Lung (tissue), 12 donors: ENCODE measurements around the gene SLC2A10. TPM values are rescaled to one million over a fixed set of nuclear protein-coding genes. Genes with fewer than 3 reads are reported as not detected.

Experiments used
- ATAC-seq: fragments of 200-7000 bp; cut with Tn5 transposase; one replicate; pipeline ENCODE4 v1.9.1; 2020; ENCODE audit warnings: moderate number of reproducible peaks; ENCODE audit not compliant: insufficient read depth, low FRiP score
- DNase-seq, 3 donors: peaks; one replicate each; pipeline ENCODE4 v3.0.0-alpha.2; 2013 to 2017
- H3K27ac ChIP-seq, 2 donors: one replicate each; pipeline ENCODE4 v1.5.1; 2013; ENCODE audit warnings: mild to moderate bottlenecking in 2 of 2, moderate library complexity in 2 of 2, control low read depth in 1 of 2, inconsistent platforms in 1 of 2, low read depth in 1 of 2, low read length in 1 of 2
- H3K27me3 ChIP-seq, 3 donors: one replicate each; pipeline ENCODE4 v1.5.1; 2013; ENCODE audit warnings: low read length in 2 of 3; ENCODE audit not compliant: control insufficient read depth in 3 of 3, insufficient read depth in 3 of 3
- H3K36me3 ChIP-seq, 4 donors: one replicate each; pipeline ENCODE4 v1.5.1; 2013; ENCODE audit warnings: low read length in 4 of 4, mild to moderate bottlenecking in 1 of 4, moderate library complexity in 1 of 4; ENCODE audit not compliant: control insufficient read depth in 4 of 4, insufficient read depth in 4 of 4
- H3K4me1 ChIP-seq, 5 donors: one replicate each; pipeline ENCODE4 v1.5.1; 2013; ENCODE audit warnings: low read length in 5 of 5, mild to moderate bottlenecking in 2 of 5, moderate library complexity in 1 of 5; ENCODE audit not compliant: control insufficient read depth in 5 of 5, insufficient read depth in 5 of 5
- H3K4me3 ChIP-seq: one replicate; pipeline ENCODE4 v1.5.1; 2013; ENCODE audit warnings: mild to moderate bottlenecking, control low read depth, moderate library complexity
- H3K9ac ChIP-seq, 2 donors: one replicate each; pipeline ENCODE4 v1.5.1; 2013; ENCODE audit warnings: low read length in 2 of 2, control low read depth in 1 of 2; ENCODE audit not compliant: insufficient read depth in 1 of 2
- H3K9me3 ChIP-seq, 4 donors: one replicate each; pipeline ENCODE4 v1.5.1; 2013; ENCODE audit warnings: low read length in 3 of 4, mild to moderate bottlenecking in 1 of 4, moderate library complexity in 1 of 4; ENCODE audit not compliant: control insufficient read depth in 4 of 4, insufficient read depth in 3 of 4
- CTCF ChIP-seq: IDR thresholded peaks from 2 replicates; pipeline ENCODE4 v1.5.1; 2012; ENCODE audit warnings: mild to moderate bottlenecking; ENCODE audit errors: control extremely low read depth, extremely low read depth
- WGBS, 2 donors: extraction: QIAGEN DNeasy Blood & Tissue Kit; methylation state at CpG; one replicate each; pipeline ENCODE4 v1.1.7; 2013; 5-methylcytosine and 5-hydroxymethylcytosine counted together
- polyA plus RNA-seq, 2 donors: library from polyadenylated mRNA; stranded (reverse); fragments of 200-250 nt; gene quantifications; one replicate each; pipeline ENCODE4 v1.2.1, GENCODE V29; 2013
- total RNA-seq, 2 donors: library from RNA; depleted of rRNA in 1 of 2; stranded (reverse); fragments of >200 nt in 1 of 2; gene quantifications; one replicate each; pipeline ENCODE4 v1.2.1, GENCODE V29; 2014 to 2021
- donor health status: control.
- donor health status: control.
- donor health status: Bipolar disorder and iron deficiency.
- donor health status: healthy.
- donor health status: DM: yes; HTN: yes; CAD: no.

SLC2A10 gene
- total and polyA plus RNA-seq, 4 donors = 7.4 to 20.6 (median 12.1) TPM

- DNase-seq (no peak), ATAC-seq (no peak)
- H3K4me3 ChIP-seq = no peak overlapping the region
- no peak for TF ChIP-seq CTCF
- H3K9ac ChIP-seq = no peak overlapping the region
- WGBS, 2 donors = 76 to 87% methylated on average over 5 of the region's 5 CpGs
- no peak overlapping the region for H3K27ac ChIP-seq
- peaks cover 0 to 7% (median under 1%) of the 10 kb centered on the region in 4 donors for H3K36me3 ChIP-seq
- H3K9me3 ChIP-seq = no peaks in the 10 kb centered on the region
- peaks cover 0 to 19% (median 10%) of the 10 kb centered on the region in 5 donors for H3K4me1 ChIP-seq
- H3K27me3 ChIP-seq = no peaks in the 10 kb centered on the region
These were observed 2.7 kb downstream of the SLC2A10 start for GRCh38 chr20:46712056-46712636.

DNA sequence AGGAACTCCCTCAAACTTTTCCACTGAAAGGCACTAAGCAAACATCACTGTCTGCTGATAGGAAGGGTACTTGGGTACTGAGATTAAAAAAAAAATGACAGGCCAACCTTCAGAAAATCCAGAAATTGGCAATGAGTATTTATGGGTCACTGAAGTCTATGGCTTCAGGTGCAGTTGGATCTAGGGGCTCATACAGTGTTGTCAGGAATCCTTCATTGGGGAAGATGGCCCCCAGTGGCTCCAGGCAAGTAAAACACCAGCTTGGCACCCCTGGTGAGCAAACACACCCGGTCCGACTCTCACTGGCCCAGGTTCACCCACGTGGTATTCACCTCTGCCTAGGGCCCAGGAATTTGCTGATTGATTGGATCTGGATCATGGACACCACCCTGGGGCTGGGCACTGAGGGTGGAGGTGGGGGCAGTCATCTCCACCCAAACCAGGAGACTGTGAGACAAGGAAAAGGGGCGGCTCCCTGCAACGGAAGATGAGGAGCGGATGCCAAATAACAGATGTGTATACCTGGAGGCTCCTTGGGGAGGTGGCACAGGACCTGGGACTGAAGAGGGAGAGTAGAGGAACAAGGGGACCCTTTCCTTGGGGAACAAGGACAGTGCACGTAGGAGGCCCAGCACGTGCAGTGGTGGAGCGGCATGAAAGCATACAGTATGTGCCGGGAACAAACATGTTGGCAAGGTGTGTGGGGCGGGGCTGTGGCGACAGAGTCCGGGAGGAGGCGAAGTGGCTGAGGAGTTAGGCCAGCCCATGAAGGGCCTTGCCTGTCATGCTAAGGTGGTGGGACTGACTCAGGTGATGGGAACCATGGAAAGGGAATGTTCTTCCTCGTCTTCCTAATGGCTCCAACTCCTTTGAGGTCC is 4.7 kb downstream of the SLC2A10 start:
- H3K4me1 ChIP-seq = peaks cover 0 to 15% (median 8%) of the 10 kb centered on the region in 5 donors
- H3K27me3 ChIP-seq = no peaks in the 10 kb centered on the region
- ATAC-seq (no peak), DNase-seq (no peak)
- peaks cover 0 to 7% (median under 1%) of the 10 kb centered on the region in 4 donors for H3K36me3 ChIP-seq
- no peak overlapping the region for H3K4me3 ChIP-seq
- TF ChIP-seq CTCF = no peak
- 89 to 91% methylated on average over 15 of the region's 15 CpGs for WGBS, 2 donors
- H3K9me3 ChIP-seq = no peaks in the 10 kb centered on the region
- no peak overlapping the region for H3K9ac ChIP-seq
- H3K27ac ChIP-seq = no peak overlapping the region

DNA sequence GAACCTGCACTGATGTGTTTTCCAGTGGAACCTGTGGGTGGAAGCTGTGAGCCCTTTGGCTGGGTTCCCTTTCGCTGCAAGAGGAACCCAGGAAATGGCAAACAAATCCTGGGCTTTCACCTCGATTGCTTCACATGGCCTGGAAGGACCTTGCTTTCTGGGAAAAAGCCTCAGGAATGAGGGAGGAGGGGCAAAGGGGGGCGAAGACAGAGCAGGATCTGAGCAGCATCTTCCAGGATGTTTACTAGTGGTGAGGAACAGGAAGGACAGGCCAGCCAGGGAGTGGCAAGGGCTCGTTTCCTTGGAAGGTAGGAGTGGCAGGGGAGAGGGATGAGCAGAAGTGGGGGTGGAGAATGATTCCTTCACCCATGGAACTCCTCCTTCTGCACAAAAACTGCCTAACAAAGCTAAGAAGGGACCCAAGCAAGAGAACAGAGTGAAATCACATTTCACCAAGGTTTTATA is 5.9 kb downstream of the SLC2A10 start:
- ATAC-seq (no peak), DNase-seq (no peak)
- Histone ChIP-seq H3K36me3 (peaks cover 0 to 5% (median 4%) of the 10 kb centered on the region in 4 donors), H3K27me3 (no peaks in the 10 kb centered on the region), H3K4me1 (peaks cover 0 to 13% (median 8%) of the 10 kb centered on the region in 5 donors), H3K9me3 (no peaks in the 10 kb centered on the region), H3K4me3 (no peak overlapping the region), H3K9ac (no peak overlapping the region), H3K27ac (no peak overlapping the region)
- no peak for TF ChIP-seq CTCF
- WGBS, 2 donors = 25 to 37% methylated on average over 4 of the region's 4 CpGs
